GM23338 (cell line): ENCODE measurements around the gene GPC6.

ENCODE experiments used
- CREB1 ChIP-seq: fragments of 250-450 bp; sonication (Bioruptor Pico); IDR thresholded peaks from 2 replicates; pipeline ENCODE4 v1.5.0; 2020; ENCODE audit warnings: low read depth, mild to moderate bottlenecking, moderate library complexity
- EZH2 ChIP-seq: fragments of 200-600 bp; sonication (generic); IDR thresholded peaks from one replicate; pipeline ENCODE4 v1.8.0; 2017; ENCODE audit warnings: antibody characterized with exemption, mild to moderate bottlenecking, low read depth; ENCODE audit not compliant: unreplicated experiment
- EZH2phosphoT487 ChIP-seq: fragments of 200-600 bp; sonication (generic); IDR thresholded peaks from one replicate; pipeline ENCODE4 v1.8.1; 2018; ENCODE audit warnings: antibody characterized with exemption; ENCODE audit not compliant: unreplicated experiment
- JUNB ChIP-seq: IDR thresholded peaks from one replicate; pipeline ENCODE4 v1.6.1; 2016; ENCODE audit warnings: antibody characterized with exemption; ENCODE audit not compliant: unreplicated experiment
- POLR2AphosphoS5 ChIP-seq: IDR thresholded peaks from 2 replicates; pipeline ENCODE4 v1.6.1; 2016; ENCODE audit warnings: antibody characterized with exemption, low read depth
- ZNF331 ChIP-seq: fragments of 250-450 bp; sonication (Bioruptor Pico); IDR thresholded peaks from 2 replicates; pipeline ENCODE4 v1.5.0; 2020; ENCODE audit warnings: low read depth, mild to moderate bottlenecking, moderate library complexity
- TF ChIP-seq, protein P1 (sequence below), 2 experiments: fragments of 200-600 bp in 1 of 2; sonication (generic) in 1 of 2; conservative IDR thresholded peaks; 2 replicates each; pipeline versions ENCODE4 v1.5.1 to v1.6.1; 2016 to 2017; ENCODE audit warnings: antibody characterized with exemption in 2 of 2, low read depth in 2 of 2, mild to moderate bottlenecking in 2 of 2, moderate library complexity in 1 of 2
- TF ChIP-seq, protein P2 (sequence below): IDR thresholded peaks from one replicate; pipeline ENCODE4 v1.6.1; 2018; ENCODE audit warnings: antibody characterized with exemption; ENCODE audit not compliant: unreplicated experiment

DNA sequence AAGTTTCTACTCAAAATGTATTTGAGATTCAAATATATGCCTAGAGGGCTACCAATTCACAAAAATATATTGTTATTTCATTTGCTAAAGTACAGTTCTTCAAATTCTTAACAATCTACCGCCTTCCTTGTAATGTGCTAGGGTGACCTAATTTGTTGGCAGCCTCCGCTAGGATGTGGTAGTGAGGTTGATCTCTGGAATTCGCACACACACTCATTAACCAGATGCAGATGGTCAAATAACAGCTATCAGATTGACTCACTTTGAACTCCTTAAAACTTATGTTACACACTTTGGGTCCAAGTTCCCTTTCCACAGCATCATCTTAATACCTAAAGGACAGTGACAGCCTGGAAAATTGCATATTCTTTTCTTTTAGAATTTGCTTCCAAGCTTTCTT, 885.6 kb downstream of the GPC6 start:
- TF ChIP-seq JUNB (no peak), POLR2AphosphoS5 (no peak), EZH2phosphoT487 (no peak), EZH2 (no peak), CREB1 (CRISPR knock-in tag) (no peak), ZNF331 (CRISPR knock-in tag) (no peak)
- TF ChIP-seq, protein P1, sequence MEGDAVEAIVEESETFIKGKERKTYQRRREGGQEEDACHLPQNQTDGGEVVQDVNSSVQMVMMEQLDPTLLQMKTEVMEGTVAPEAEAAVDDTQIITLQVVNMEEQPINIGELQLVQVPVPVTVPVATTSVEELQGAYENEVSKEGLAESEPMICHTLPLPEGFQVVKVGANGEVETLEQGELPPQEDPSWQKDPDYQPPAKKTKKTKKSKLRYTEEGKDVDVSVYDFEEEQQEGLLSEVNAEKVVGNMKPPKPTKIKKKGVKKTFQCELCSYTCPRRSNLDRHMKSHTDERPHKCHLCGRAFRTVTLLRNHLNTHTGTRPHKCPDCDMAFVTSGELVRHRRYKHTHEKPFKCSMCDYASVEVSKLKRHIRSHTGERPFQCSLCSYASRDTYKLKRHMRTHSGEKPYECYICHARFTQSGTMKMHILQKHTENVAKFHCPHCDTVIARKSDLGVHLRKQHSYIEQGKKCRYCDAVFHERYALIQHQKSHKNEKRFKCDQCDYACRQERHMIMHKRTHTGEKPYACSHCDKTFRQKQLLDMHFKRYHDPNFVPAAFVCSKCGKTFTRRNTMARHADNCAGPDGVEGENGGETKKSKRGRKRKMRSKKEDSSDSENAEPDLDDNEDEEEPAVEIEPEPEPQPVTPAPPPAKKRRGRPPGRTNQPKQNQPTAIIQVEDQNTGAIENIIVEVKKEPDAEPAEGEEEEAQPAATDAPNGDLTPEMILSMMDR (conservative IDR thresholded peaks at IDR 0.05; ENCODE audit: low read depth in 2 of 2): no peak
- TF ChIP-seq, protein P2, sequence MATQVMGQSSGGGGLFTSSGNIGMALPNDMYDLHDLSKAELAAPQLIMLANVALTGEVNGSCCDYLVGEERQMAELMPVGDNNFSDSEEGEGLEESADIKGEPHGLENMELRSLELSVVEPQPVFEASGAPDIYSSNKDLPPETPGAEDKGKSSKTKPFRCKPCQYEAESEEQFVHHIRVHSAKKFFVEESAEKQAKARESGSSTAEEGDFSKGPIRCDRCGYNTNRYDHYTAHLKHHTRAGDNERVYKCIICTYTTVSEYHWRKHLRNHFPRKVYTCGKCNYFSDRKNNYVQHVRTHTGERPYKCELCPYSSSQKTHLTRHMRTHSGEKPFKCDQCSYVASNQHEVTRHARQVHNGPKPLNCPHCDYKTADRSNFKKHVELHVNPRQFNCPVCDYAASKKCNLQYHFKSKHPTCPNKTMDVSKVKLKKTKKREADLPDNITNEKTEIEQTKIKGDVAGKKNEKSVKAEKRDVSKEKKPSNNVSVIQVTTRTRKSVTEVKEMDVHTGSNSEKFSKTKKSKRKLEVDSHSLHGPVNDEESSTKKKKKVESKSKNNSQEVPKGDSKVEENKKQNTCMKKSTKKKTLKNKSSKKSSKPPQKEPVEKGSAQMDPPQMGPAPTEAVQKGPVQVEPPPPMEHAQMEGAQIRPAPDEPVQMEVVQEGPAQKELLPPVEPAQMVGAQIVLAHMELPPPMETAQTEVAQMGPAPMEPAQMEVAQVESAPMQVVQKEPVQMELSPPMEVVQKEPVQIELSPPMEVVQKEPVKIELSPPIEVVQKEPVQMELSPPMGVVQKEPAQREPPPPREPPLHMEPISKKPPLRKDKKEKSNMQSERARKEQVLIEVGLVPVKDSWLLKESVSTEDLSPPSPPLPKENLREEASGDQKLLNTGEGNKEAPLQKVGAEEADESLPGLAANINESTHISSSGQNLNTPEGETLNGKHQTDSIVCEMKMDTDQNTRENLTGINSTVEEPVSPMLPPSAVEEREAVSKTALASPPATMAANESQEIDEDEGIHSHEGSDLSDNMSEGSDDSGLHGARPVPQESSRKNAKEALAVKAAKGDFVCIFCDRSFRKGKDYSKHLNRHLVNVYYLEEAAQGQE: no peak
